Measurements from ENCODE around the gene ANO9. TPM values are rescaled to one million over a fixed set of nuclear protein-coding genes. Genes with fewer than 3 reads are reported as not detected.

The ANO9 gene
- total and polyA plus RNA-seq, 2 donors from 2014 or later: 11.3 to 21.8 TPM

DNA sequence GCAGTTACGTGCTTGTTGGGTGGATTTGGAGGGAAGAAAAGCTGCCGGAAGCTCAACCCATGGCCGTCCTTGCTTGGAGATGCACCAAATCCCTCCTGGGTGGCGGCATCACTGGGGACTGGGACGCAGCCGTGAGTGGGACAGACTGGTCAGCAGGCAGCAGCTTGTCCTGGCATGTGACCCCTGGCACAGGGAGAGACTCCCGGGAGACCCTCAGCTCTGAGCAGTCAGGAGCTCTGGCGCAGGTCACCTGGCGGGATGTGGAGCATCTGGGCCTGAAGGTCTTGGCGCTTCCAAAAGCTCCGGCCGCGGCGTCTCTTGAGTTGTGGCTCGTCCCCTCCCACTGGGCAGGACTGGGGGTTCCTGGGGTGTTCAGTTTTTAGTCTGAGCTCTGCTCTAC, 34.6 kb upstream of the ANO9 start:
- H3K27me3 ChIP-seq (ENCODE audit: control insufficient read depth, insufficient read depth, low read length): no peaks in the 10 kb centered on the region
- no peaks in the 10 kb centered on the region for H3K9me3 ChIP-seq (ENCODE audit: control insufficient read depth in 2 of 3, insufficient read depth in 1 of 3, low read length in 3 of 3)
- TF ChIP-seq, protein P1, sequence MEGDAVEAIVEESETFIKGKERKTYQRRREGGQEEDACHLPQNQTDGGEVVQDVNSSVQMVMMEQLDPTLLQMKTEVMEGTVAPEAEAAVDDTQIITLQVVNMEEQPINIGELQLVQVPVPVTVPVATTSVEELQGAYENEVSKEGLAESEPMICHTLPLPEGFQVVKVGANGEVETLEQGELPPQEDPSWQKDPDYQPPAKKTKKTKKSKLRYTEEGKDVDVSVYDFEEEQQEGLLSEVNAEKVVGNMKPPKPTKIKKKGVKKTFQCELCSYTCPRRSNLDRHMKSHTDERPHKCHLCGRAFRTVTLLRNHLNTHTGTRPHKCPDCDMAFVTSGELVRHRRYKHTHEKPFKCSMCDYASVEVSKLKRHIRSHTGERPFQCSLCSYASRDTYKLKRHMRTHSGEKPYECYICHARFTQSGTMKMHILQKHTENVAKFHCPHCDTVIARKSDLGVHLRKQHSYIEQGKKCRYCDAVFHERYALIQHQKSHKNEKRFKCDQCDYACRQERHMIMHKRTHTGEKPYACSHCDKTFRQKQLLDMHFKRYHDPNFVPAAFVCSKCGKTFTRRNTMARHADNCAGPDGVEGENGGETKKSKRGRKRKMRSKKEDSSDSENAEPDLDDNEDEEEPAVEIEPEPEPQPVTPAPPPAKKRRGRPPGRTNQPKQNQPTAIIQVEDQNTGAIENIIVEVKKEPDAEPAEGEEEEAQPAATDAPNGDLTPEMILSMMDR (IDR thresholded peaks at IDR 0.05; ENCODE audit: borderline replicate concordance, extremely low read depth, insufficient read depth): no peak
- DNase-seq (no peak), FAIRE-seq (no peak)
- intact Hi-C loops (cut with DNase I): no loop called here
- H3K9ac ChIP-seq (ENCODE audit: low read length in 3 of 3): no peak overlapping the region
- no peak overlapping the region for H3K27ac ChIP-seq (ENCODE audit: low read depth in 2 of 2, low read length in 2 of 2)
- H3K4me1 ChIP-seq (ENCODE audit: control insufficient read depth in 2 of 3, insufficient read depth in 2 of 3, low read depth in 1 of 3, low read length in 3 of 3): no peaks in the 10 kb centered on the region
- H3K4me3 ChIP-seq (ENCODE audit: low read length in 3 of 3): no peak overlapping the region
- no peaks in the 10 kb centered on the region for H3K36me3 ChIP-seq (ENCODE audit: control insufficient read depth in 2 of 3, insufficient read depth in 3 of 3, low read length in 3 of 3)

DNA sequence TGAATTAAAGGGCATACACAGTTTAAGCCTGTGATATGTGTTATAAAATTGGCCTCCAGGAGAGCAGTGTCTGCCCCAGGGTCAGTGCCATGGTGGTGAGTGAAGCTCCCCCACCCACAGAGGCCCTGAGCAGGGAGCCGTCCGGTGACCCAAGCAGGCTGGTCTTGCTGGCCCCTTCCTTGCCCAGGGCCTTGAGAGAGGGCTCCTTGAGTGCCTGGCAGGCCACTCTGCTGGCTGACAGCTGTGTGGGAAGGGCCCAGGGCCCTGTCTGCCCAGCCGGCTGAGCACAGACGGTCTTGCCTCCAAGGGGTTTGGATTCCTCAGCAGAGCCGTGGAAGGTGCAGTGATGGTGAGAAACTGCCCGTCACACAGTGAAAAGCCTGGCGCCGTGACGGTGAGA, 34.1 kb upstream of the ANO9 start:
- no peaks in the 10 kb centered on the region for H3K4me1 ChIP-seq (ENCODE audit: control insufficient read depth in 2 of 3, insufficient read depth in 2 of 3, low read depth in 1 of 3, low read length in 3 of 3)
- H3K9ac ChIP-seq (ENCODE audit: low read length in 3 of 3): no peak overlapping the region
- H3K9me3 ChIP-seq (ENCODE audit: control insufficient read depth in 2 of 3, insufficient read depth in 1 of 3, low read length in 3 of 3): no peaks in the 10 kb centered on the region
- H3K4me3 ChIP-seq (ENCODE audit: low read length in 3 of 3): no peak overlapping the region
- TF ChIP-seq, protein P1 (IDR thresholded peaks at IDR 0.05; ENCODE audit: borderline replicate concordance, extremely low read depth, insufficient read depth): no peak
- DNase-seq (no peak), FAIRE-seq (no peak)
- H3K36me3 ChIP-seq (ENCODE audit: control insufficient read depth in 2 of 3, insufficient read depth in 3 of 3, low read length in 3 of 3): no peaks in the 10 kb centered on the region
- H3K27ac ChIP-seq (ENCODE audit: low read depth in 2 of 2, low read length in 2 of 2): no peak overlapping the region
- intact Hi-C loops (cut with DNase I): no loop called here
- no peaks in the 10 kb centered on the region for H3K27me3 ChIP-seq (ENCODE audit: control insufficient read depth, insufficient read depth, low read length)

DNA sequence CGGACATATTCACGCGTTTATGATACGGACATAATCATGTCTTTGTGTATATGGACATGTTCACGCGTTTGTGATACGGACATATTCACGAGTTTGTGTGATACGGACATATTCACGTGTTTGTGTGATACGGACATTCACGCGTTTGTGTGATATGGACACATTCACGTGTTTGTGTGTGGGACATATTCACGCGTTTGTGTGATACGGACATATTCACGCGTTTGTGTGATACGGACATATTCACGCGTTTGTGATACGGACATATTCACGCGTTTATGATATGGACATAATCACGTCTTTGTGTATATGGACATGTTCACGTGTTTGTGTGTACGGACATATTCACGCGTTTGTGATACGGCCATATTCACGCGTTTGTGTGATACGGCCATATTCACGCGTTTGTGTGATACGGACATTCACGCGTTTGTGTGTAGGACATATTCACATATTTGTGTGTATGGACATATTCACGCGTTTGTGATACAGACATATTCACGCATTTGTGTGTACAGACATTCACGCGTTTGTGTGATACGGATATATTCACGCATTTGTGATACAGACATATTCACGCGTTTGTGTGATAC, 33.2 kb upstream of the ANO9 start:
- intact Hi-C loops (cut with DNase I): no loop called here

More for the DNA sequence above, 33.2 kb upstream of the ANO9 start:
- H3K4me1 ChIP-seq (ENCODE audit: control insufficient read depth in 2 of 3, insufficient read depth in 2 of 3, low read depth in 1 of 3, low read length in 3 of 3): peaks cover 0 to 3% (median 3%) of the 10 kb centered on the region in 3 donors
- FAIRE-seq: no peak
- no peak overlapping the region for H3K27ac ChIP-seq (ENCODE audit: low read depth in 2 of 2, low read length in 2 of 2)
- no peaks in the 10 kb centered on the region for H3K36me3 ChIP-seq (ENCODE audit: control insufficient read depth in 2 of 3, insufficient read depth in 3 of 3, low read length in 3 of 3)
- H3K27me3 ChIP-seq (ENCODE audit: control insufficient read depth, insufficient read depth, low read length): no peaks in the 10 kb centered on the region
- H3K9me3 ChIP-seq (ENCODE audit: control insufficient read depth in 2 of 3, insufficient read depth in 1 of 3, low read length in 3 of 3): no peaks in the 10 kb centered on the region
- no peak overlapping the region for H3K4me3 ChIP-seq (ENCODE audit: low read length in 3 of 3)
- DNase-seq: no peak
- TF ChIP-seq, protein P1 (IDR thresholded peaks at IDR 0.05; ENCODE audit: borderline replicate concordance, extremely low read depth, insufficient read depth): no peak
- H3K9ac ChIP-seq (ENCODE audit: low read length in 3 of 3): no peak overlapping the region
